ENCODE measurements around the gene PPM1B.

DNA sequence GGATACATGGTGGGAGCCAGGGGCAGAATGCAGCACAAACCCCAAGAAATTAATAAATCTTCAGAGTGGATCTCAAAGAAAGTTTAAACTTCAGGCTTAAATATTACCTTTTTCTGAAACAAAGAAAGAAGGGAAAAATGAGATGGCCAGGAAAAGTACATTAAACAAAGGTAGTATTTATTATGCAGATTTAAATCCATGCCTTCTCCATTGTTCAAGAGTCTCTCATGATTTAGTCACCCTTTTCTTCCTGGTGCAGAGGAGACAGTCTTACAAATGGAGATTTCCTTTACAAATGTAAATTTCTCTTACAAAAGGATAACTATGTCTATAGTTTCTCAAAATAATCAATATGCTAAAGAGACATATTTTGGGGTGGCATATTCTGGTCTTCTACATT is 33.4 kb upstream of the PPM1B start:
- TF ChIP-seq EZH2 (IDR thresholded peaks at IDR 0.05; ENCODE audit: insufficient read depth, poor library complexity, severe bottlenecking) (no peak), EZH2phosphoT487 (IDR thresholded peaks at IDR 0.05; ENCODE audit: insufficient read depth, low read depth) (no peak)

Data from GM23248 (cell line).